H9 (cell line): ENCODE results near the gene TSPAN5. TPM values are rescaled to one million over a fixed set of nuclear protein-coding genes. Genes with fewer than 3 reads are reported as not detected.

Experiments used
- DNase-seq: peaks from one replicate; pipeline ENCODE4 v3.0.0-alpha.2; 2017
- H2AFZ ChIP-seq: one replicate; pipeline ENCODE4 v1.6.1; 2013; ENCODE audit warnings: mild to moderate bottlenecking, low read length, control low read depth, moderate library complexity
- H2AK5ac ChIP-seq: 2 replicates; pipeline ENCODE4 v1.6.1; 2013; ENCODE audit warnings: low read length, control low read depth, mixed read lengths; ENCODE audit not compliant: insufficient read length
- H2BK120ac ChIP-seq: one replicate; pipeline ENCODE4 v1.6.1; 2013; ENCODE audit warnings: low read depth, mild to moderate bottlenecking, low read length, control low read depth, inconsistent platforms; ENCODE audit not compliant: poor library complexity, severe bottlenecking
- H2BK12ac ChIP-seq: 2 replicates; pipeline ENCODE4 v1.6.1; 2013; ENCODE audit warnings: low read length, control low read depth, mixed read lengths, low read depth; ENCODE audit not compliant: insufficient read length
- H2BK15ac ChIP-seq: 2 replicates; pipeline ENCODE4 v1.6.1; 2013; ENCODE audit warnings: low read depth, low read length, control low read depth
- H2BK20ac ChIP-seq: one replicate; pipeline ENCODE4 v1.6.1; 2013; ENCODE audit warnings: low read depth, mild to moderate bottlenecking, low read length, control low read depth, inconsistent platforms; ENCODE audit not compliant: poor library complexity, severe bottlenecking
- H2BK5ac ChIP-seq: 2 replicates; pipeline ENCODE4 v1.6.1; 2013; ENCODE audit warnings: low read length, control low read depth, mixed read lengths; ENCODE audit not compliant: insufficient read length
- H3K14ac ChIP-seq: 2 replicates; pipeline ENCODE4 v1.6.1; 2013; ENCODE audit warnings: low read length, control low read depth; ENCODE audit not compliant: insufficient read depth
- H3K18ac ChIP-seq: 2 replicates; pipeline ENCODE4 v1.6.1; 2013; ENCODE audit warnings: low read depth, mild to moderate bottlenecking, mixed read lengths, low read length, control low read depth; ENCODE audit not compliant: insufficient read length
- H3K23ac ChIP-seq: 2 replicates; pipeline ENCODE4 v1.6.1; 2013; ENCODE audit warnings: low read length, control low read depth, mixed read lengths, low read depth; ENCODE audit not compliant: insufficient read length
- H3K23me2 ChIP-seq: 2 replicates; pipeline ENCODE4 v1.6.1; 2013; ENCODE audit warnings: low read depth, mild to moderate bottlenecking, mixed read lengths, low read length, control low read depth; ENCODE audit not compliant: insufficient read length, poor library complexity, severe bottlenecking
- H3K27ac ChIP-seq: 2 replicates; pipeline ENCODE4 v1.5.1; 2013; ENCODE audit warnings: low read length, control low read depth, mixed read lengths, low read depth; ENCODE audit not compliant: insufficient read length
- H3K27me3 ChIP-seq: 2 replicates; pipeline ENCODE4 v1.6.1; 2013; ENCODE audit warnings: low read length, control low read depth, inconsistent platforms; ENCODE audit not compliant: insufficient read depth
- H3K4ac ChIP-seq: 2 replicates; pipeline ENCODE4 v1.6.1; 2013; ENCODE audit warnings: low read depth, mild to moderate bottlenecking, control low read depth, inconsistent platforms, low read length, moderate library complexity
- H3K4me1 ChIP-seq: 2 replicates; pipeline ENCODE4 v1.6.1; 2013; ENCODE audit warnings: low read length, control low read depth, inconsistent platforms; ENCODE audit not compliant: insufficient read depth
- H3K4me2 ChIP-seq: 2 replicates; pipeline ENCODE4 v1.6.1; 2013; ENCODE audit warnings: low read length, control low read depth, mixed read lengths; ENCODE audit not compliant: insufficient read length, insufficient read depth
- H3K56ac ChIP-seq: 2 replicates; pipeline ENCODE4 v1.6.1; 2013; ENCODE audit warnings: low read depth, mild to moderate bottlenecking, mixed read lengths, low read length, control low read depth; ENCODE audit not compliant: insufficient read length
- H3K79me1 ChIP-seq: 2 replicates; pipeline ENCODE4 v1.6.1; 2013; ENCODE audit warnings: low read depth, mild to moderate bottlenecking, moderate library complexity, low read length, control low read depth, inconsistent platforms; ENCODE audit not compliant: insufficient read depth, poor library complexity, severe bottlenecking
- H3K79me2 ChIP-seq: 2 replicates; pipeline ENCODE4 v1.6.1; 2013; ENCODE audit warnings: low read length, control low read depth, inconsistent platforms; ENCODE audit not compliant: insufficient read depth
- H3K9ac ChIP-seq: 2 replicates; pipeline ENCODE4 v1.6.1; 2013; ENCODE audit warnings: low read length, control low read depth, mixed read lengths; ENCODE audit not compliant: insufficient read length; ENCODE audit errors: extremely low read depth
- H3K9me3 ChIP-seq: one replicate; pipeline ENCODE4 v1.6.1; 2013; ENCODE audit warnings: low read depth, low read length, inconsistent platforms; ENCODE audit not compliant: control insufficient read depth
- H3T11ph ChIP-seq: one replicate; pipeline ENCODE4 v1.6.1; 2013; ENCODE audit warnings: mild to moderate bottlenecking, low read length, control low read depth, inconsistent platforms
- H4K20me1 ChIP-seq: one replicate; pipeline ENCODE4 v1.6.1; 2013; ENCODE audit not compliant: control insufficient read depth, insufficient read length, insufficient read depth
- H4K5ac ChIP-seq: 2 replicates; pipeline ENCODE4 v1.6.1; 2013; ENCODE audit warnings: low read depth, mild to moderate bottlenecking, mixed read lengths, low read length, control low read depth; ENCODE audit not compliant: insufficient read length
- H4K8ac ChIP-seq: replicated peaks from 2 replicates; pipeline ENCODE4 v1.6.1; 2013; ENCODE audit warnings: low read length, control low read depth, mixed read lengths, low read depth; ENCODE audit not compliant: insufficient read length
- H4K91ac ChIP-seq: 2 replicates; pipeline ENCODE4 v1.6.1; 2013; ENCODE audit warnings: low read depth, mild to moderate bottlenecking, moderate library complexity, mixed read lengths, low read length, control low read depth; ENCODE audit not compliant: insufficient read length
- H3K27ac Mint-ChIP-seq, 3 experiments: 2 replicates in 2 of 3; 3 replicates in 1 of 3; pipeline ENCODE4 v1.8.0; 2020 to 2021; ENCODE audit warnings: mixed read lengths in 3 of 3, mild to moderate bottlenecking in 1 of 3, moderate library complexity in 1 of 3
- H3K27me3 Mint-ChIP-seq: 2 replicates; pipeline ENCODE4 v1.8.0; 2021; ENCODE audit warnings: low read depth, mild to moderate bottlenecking, moderate library complexity, mixed read lengths
- H3K36me3 Mint-ChIP-seq, 3 experiments: 2 replicates in 2 of 3; 3 replicates in 1 of 3; pipeline ENCODE4 v1.8.0; 2020 to 2021; ENCODE audit warnings: low read depth in 3 of 3, mixed read lengths in 3 of 3; ENCODE audit not compliant: insufficient read depth in 1 of 3
- H3K4me1 Mint-ChIP-seq, 2 experiments: 2 replicates each; pipeline ENCODE4 v1.8.0; 2020; ENCODE audit warnings: mixed read lengths in 2 of 2
- H3K4me3 Mint-ChIP-seq, 2 experiments: 2 replicates in 1 of 2; 3 replicates in 1 of 2; pipeline ENCODE4 v1.8.0; 2020 to 2021; ENCODE audit warnings: mild to moderate bottlenecking in 2 of 2, mixed read lengths in 2 of 2, moderate library complexity in 1 of 2
- H3K9me3 Mint-ChIP-seq, 2 experiments: 2 replicates in 1 of 2; 3 replicates in 1 of 2; pipeline ENCODE4 v1.8.0; 2020; ENCODE audit warnings: mild to moderate bottlenecking in 2 of 2, mixed read lengths in 2 of 2, moderate library complexity in 1 of 2
- WGBS: extraction: QIAGEN DNeasy Blood & Tissue Kit; methylation state at CpG from one replicate; pipeline ENCODE4 v1.1.7; 2013; ENCODE audit warnings: missing lambda C conversion rate, low lambda C conversion rate, mixed read lengths; ENCODE audit not compliant: insufficient read length; ENCODE audit errors: extremely low coverage; 5-methylcytosine and 5-hydroxymethylcytosine counted together
- total RNA-seq: library from RNA; stranded (reverse); gene quantifications from 2 replicates; pipeline ENCODE4 v1.2.1, GENCODE V29; 2021
- TF ChIP-seq, protein P1 (sequence below): fragments of 200-600 bp; sonication (generic); conservative IDR thresholded peaks from 3 replicates; pipeline ENCODE4 v1.8.0; 2021; ENCODE audit warnings: antibody characterized with exemption, mild to moderate bottlenecking

The TSPAN5 gene
- total RNA-seq, 1 experiment from 2014 or later, result 7.0 TPM

DNA sequence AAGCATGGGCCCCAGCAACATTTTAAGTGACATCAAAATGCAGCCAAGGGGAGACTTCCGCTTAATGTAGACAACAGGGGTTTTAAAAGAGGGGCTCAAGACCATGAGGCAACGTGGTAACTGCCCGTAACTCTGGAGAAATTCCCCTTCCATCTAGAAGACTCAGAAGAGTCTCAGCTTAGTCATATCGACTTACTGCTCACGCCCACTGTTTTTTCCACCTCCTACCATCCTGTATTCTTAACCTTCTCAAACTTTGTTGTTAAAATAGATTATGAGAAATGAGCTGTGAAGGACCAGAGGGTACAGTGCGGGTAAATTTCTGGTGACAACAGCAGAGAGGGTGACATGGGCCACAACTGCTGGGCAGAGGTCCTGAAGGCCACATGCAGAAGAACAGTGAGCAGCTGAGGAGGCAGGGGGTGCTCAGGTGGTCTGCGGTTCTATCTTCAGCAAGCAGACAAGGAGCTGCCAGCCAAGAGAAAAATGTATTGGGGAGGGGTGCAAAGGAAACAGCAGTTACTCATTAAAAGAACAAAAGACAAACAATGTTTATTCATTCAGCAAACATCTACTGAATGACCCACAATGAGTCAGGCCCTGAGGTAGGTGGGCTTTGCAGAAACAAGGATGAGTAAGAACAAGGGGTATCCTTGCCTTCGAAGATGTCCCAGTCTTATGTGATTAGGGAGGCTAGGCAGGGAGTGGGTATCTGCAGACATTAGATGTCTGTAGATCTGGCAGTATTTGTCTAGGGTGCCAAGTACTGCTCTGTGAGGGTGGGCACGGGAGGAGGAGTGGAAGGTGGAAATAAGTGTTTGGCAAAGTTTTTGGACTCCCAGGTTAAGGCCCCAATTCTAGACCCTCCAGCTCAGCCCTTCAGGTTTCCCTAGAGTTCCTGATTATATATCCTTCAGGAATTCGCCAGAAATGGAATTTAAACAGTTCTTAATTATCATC is 175.3 kb downstream of the TSPAN5 start:
- H3K18ac ChIP-seq, result no peak overlapping the region
- no peaks in the 10 kb centered on the region for H3K9me3 ChIP-seq
- no peak overlapping the region for H3K14ac ChIP-seq
- no peaks in the 10 kb centered on the region for H3K79me2 ChIP-seq
- H2AK5ac ChIP-seq, result no peak overlapping the region
- H2AFZ ChIP-seq, result no peak overlapping the region
- no peak overlapping the region for H2BK15ac ChIP-seq
- H3K23me2 ChIP-seq, result no peaks in the 10 kb centered on the region
- Mint-ChIP-seq H3K27ac (peak overlapping the region in 2 of 3 experiments; percentile 13 to 62; a peak in 2 of 7 replicates), H3K36me3 (peaks cover 0 to 5% (median 0%) of the 10 kb centered on the region in 3 experiments; a peak in 3 of 7 replicates), H3K4me1 (peaks cover 40 to 44% of the 10 kb centered on the region in 2 experiments), H3K9me3 (no peaks in the 10 kb centered on the region), H3K27me3 (no peaks in the 10 kb centered on the region), H3K4me3 (no peak overlapping the region)
- no peak overlapping the region for H3K27ac ChIP-seq
- H2BK5ac ChIP-seq, result no peak overlapping the region
- no CpG with 5 or more reads among the region's 10 CpGs for WGBS
- H3K56ac ChIP-seq, result no peak overlapping the region
- H3K9ac ChIP-seq, result no peak overlapping the region
- H2BK12ac ChIP-seq, result no peak overlapping the region
- no peak overlapping the region for H3T11ph ChIP-seq
- H2BK20ac ChIP-seq, result no peak overlapping the region
- H3K27me3 ChIP-seq, result no peaks in the 10 kb centered on the region
- no peak overlapping the region for H4K8ac ChIP-seq
- H3K4ac ChIP-seq, result no peak overlapping the region
- no peak overlapping the region for H4K5ac ChIP-seq
- no peaks in the 10 kb centered on the region for H4K20me1 ChIP-seq
- no peak overlapping the region for H3K23ac ChIP-seq
- no peak overlapping the region for H2BK120ac ChIP-seq
- H3K4me2 ChIP-seq, result no peak overlapping the region
- no peaks in the 10 kb centered on the region for H3K79me1 ChIP-seq
- TF ChIP-seq, protein P1, sequence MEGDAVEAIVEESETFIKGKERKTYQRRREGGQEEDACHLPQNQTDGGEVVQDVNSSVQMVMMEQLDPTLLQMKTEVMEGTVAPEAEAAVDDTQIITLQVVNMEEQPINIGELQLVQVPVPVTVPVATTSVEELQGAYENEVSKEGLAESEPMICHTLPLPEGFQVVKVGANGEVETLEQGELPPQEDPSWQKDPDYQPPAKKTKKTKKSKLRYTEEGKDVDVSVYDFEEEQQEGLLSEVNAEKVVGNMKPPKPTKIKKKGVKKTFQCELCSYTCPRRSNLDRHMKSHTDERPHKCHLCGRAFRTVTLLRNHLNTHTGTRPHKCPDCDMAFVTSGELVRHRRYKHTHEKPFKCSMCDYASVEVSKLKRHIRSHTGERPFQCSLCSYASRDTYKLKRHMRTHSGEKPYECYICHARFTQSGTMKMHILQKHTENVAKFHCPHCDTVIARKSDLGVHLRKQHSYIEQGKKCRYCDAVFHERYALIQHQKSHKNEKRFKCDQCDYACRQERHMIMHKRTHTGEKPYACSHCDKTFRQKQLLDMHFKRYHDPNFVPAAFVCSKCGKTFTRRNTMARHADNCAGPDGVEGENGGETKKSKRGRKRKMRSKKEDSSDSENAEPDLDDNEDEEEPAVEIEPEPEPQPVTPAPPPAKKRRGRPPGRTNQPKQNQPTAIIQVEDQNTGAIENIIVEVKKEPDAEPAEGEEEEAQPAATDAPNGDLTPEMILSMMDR, result no peak
- DNase-seq, result no peak
- peaks cover 7% of the 10 kb centered on the region; the same call in 1 of the 2 replicates for H3K4me1 ChIP-seq
- no peak overlapping the region for H4K91ac ChIP-seq
